Endothelial cell of umbilical vein (primary cell): ENCODE data around the gene GRID1. TPM values are rescaled to one million over a fixed set of nuclear protein-coding genes. Genes with fewer than 3 reads are reported as not detected.

Experiments used
- BruUV-seq: library from RNA; stranded (reverse); fragments of 400-500 nt; replicated peaks from 2 replicates; lab custom pipeline; 2021; lab: Mats Ljungman, UMichigan
- CTCF ChIA-PET: fragments of 300-600, 350-600 bp; sonication (Branson Sonifier 250); formaldehyde crosslinking; loops from one replicate; lab custom pipeline; 2021; ENCODE audit warnings: antibody characterized with exemption, inconsistent platforms; lab: Charles Lee
- POLR2A ChIA-PET: fragments of 300-600, 350-600 bp; sonication (Branson Sonifier 250); formaldehyde crosslinking; loops from one replicate; lab custom pipeline; 2021; ENCODE audit warnings: antibody characterized with exemption, inconsistent platforms; lab: Charles Lee
- DNase-seq: peaks from one replicate; pipeline ENCODE4 v3.0.0-alpha.2; 2011; ENCODE audit warnings: low read depth, low spot score
- FAIRE-seq: peaks from 2 replicates; lab custom pipeline; 2011; peaks lifted over from hg19 to GRCh38; lab: Jason Lieb, UNC
- H2AFZ ChIP-seq: 2 replicates; pipeline ENCODE4 v1.6.0; 2012; ENCODE audit warnings: low read depth, low read length, control low read depth, inconsistent platforms
- H3K27ac ChIP-seq: 2 replicates; pipeline ENCODE4 v1.5.1; 2011; ENCODE audit warnings: low read depth, mild to moderate bottlenecking, control low read depth, low read length, moderate library complexity; ENCODE audit not compliant: insufficient read depth
- H3K27me3 ChIP-seq, 2 experiments: 2 replicates each; pipeline versions ENCODE4 v1.6.0 to v1.6.1; 2011; ENCODE audit warnings: low read length in 2 of 2, mixed read lengths in 1 of 2; ENCODE audit not compliant: control insufficient read depth in 2 of 2, insufficient read depth in 2 of 2
- H3K36me3 ChIP-seq, 2 experiments: 2 replicates in 1 of 2; 3 replicates in 1 of 2; pipeline ENCODE4 v1.5.1; 2011; ENCODE audit warnings: low read length in 2 of 2, mild to moderate bottlenecking in 1 of 2, moderate library complexity in 1 of 2; ENCODE audit not compliant: control insufficient read depth in 2 of 2, insufficient read depth in 2 of 2; ENCODE audit errors: extremely low read depth in 1 of 2
- H3K4me1 ChIP-seq: 3 replicates; pipeline ENCODE4 v1.5.1; 2011; ENCODE audit warnings: mild to moderate bottlenecking, low read length; ENCODE audit not compliant: control insufficient read depth, insufficient read depth; ENCODE audit errors: extremely low read depth
- H3K4me2 ChIP-seq: 2 replicates; pipeline ENCODE4 v1.6.1; 2011; ENCODE audit warnings: low read length, control low read depth, mixed read lengths; ENCODE audit not compliant: insufficient read depth
- H3K4me3 ChIP-seq, 3 experiments: fragments of 200-600 bp in 1 of 3; sonication (generic), shearing (Covaris generic) in 1 of 3; replicated peaks in 1 of 3; 2 replicates each; pipeline ENCODE4 v1.5.1; 2011 to 2016; ENCODE audit warnings: control low read depth in 3 of 3, low read length in 3 of 3, mild to moderate bottlenecking in 2 of 3, inconsistent platforms in 1 of 3, low read depth in 1 of 3, moderate library complexity in 1 of 3; ENCODE audit not compliant: insufficient read depth in 1 of 3
- H3K79me2 ChIP-seq: 2 replicates; pipeline ENCODE4 v1.6.0; 2012; ENCODE audit warnings: low read length, inconsistent platforms; ENCODE audit not compliant: control insufficient read depth, insufficient read depth
- H3K9ac ChIP-seq: replicated peaks from 2 replicates; pipeline ENCODE3; 2011; ENCODE audit warnings: low read length, control low read depth; ENCODE audit not compliant: insufficient read depth; ENCODE audit errors: extremely low read depth
- H3K9me1 ChIP-seq: replicated peaks from 3 replicates; pipeline ENCODE4 v1.6.0; 2011; ENCODE audit warnings: mild to moderate bottlenecking, low read length; ENCODE audit not compliant: control insufficient read depth, insufficient read depth; ENCODE audit errors: extremely low read depth
- H3K9me3 ChIP-seq: replicated peaks from 2 replicates; pipeline ENCODE4 v1.5.1; 2012; ENCODE audit warnings: low read length, inconsistent platforms; ENCODE audit not compliant: control insufficient read depth, insufficient read depth
- H4K20me1 ChIP-seq: replicated peaks from 2 replicates; pipeline ENCODE3; 2011; ENCODE audit warnings: mild to moderate bottlenecking, low read length; ENCODE audit not compliant: control insufficient read depth, insufficient read depth; ENCODE audit errors: extremely low read depth
- CTCF ChIP-seq, 2 donors: IDR thresholded peaks; 1 replicate in 1 of 2; 2 replicates in 1 of 2; pipeline ENCODE4 v1.5.1; 2011; ENCODE audit warnings: low read length in 2 of 2, mild to moderate bottlenecking in 2 of 2, moderate library complexity in 2 of 2, control low read depth in 1 of 2, inconsistent platforms in 1 of 2, low read depth in 1 of 2; ENCODE audit not compliant: insufficient read depth in 1 of 2; ENCODE audit errors: extremely low read depth in 1 of 2
- EZH2 ChIP-seq: IDR thresholded peaks from 2 replicates; pipeline ENCODE4 v1.6.1; 2012; ENCODE audit warnings: borderline replicate concordance, low read depth, mild to moderate bottlenecking, moderate library complexity, low read length, inconsistent platforms; ENCODE audit not compliant: severe bottlenecking
- FOS ChIP-seq: IDR thresholded peaks from 2 replicates; pipeline ENCODE4 v1.6.1; 2011; ENCODE audit warnings: mild to moderate bottlenecking, low read length, moderate library complexity, borderline replicate concordance; ENCODE audit not compliant: insufficient read depth
- GATA2 ChIP-seq: IDR thresholded peaks from 2 replicates; pipeline ENCODE4 v1.7.0; 2011; ENCODE audit warnings: low read depth, mild to moderate bottlenecking, moderate library complexity, mixed read lengths, low read length; ENCODE audit not compliant: insufficient read length, insufficient read depth
- JUN ChIP-seq: IDR thresholded peaks from 2 replicates; pipeline ENCODE4 v1.6.1; 2011; ENCODE audit warnings: borderline replicate concordance, low read depth; ENCODE audit not compliant: insufficient read length, insufficient read depth
- MAX ChIP-seq: IDR thresholded peaks from 2 replicates; pipeline ENCODE4 v1.6.1; 2011; ENCODE audit not compliant: insufficient read depth, insufficient read length
- MYC ChIP-seq: IDR thresholded peaks from one replicate; pipeline ENCODE4 v1.6.1; 2011; ENCODE audit warnings: mild to moderate bottlenecking, low read depth, low read length
- POLR2A ChIP-seq: IDR thresholded peaks from 2 replicates; pipeline ENCODE4 v1.6.1; 2012; ENCODE audit warnings: low read depth, mild to moderate bottlenecking, control low read depth, low read length
- POLR2AphosphoS5 ChIP-seq: IDR thresholded peaks from 2 replicates; pipeline ENCODE4 v1.6.1; 2012; ENCODE audit warnings: low read depth, mild to moderate bottlenecking, control low read depth, low read length, moderate library complexity; ENCODE audit not compliant: insufficient read depth
- dilution Hi-C: fragments of 300-500 bp; cut with MboI; formaldehyde crosslinking; loops from one replicate; pipeline ENCODE4 v1.15.0; 2019; ENCODE audit warnings: low sequenced_read_pairs; ENCODE audit not compliant: extremely low pct_ligation_motif_present
- intact Hi-C: fragments of 100-400 bp; cut with micrococcal nuclease; formaldehyde crosslinking; loops from one replicate; pipeline ENCODE4 v1.10.0; 2022
- polyA plus RNA-seq, 4 experiments: library from polyadenylated mRNA; depleted of rRNA in 3 of 4; stranded (reverse) in 3 of 4; unstranded in 1 of 4; fragments of >200 nt; gene quantifications; 2 replicates each; pipeline versions ENCODE4 v1.2.1 to v1.2.3, GENCODE V29; 2011 to 2012; ENCODE audit warnings: missing spikeins in 1 of 4
- total RNA-seq: library from RNA; stranded (reverse); gene quantifications from 2 replicates; pipeline ENCODE4 v1.2.3, GENCODE V29; 2021

GRID1 gene
- total and polyA plus RNA-seq, 2 donors (not counting 3 experiments of a cell fraction or from before 2014, with no cell fraction given), result not detected

- no peaks in the 10 kb centered on the region for H3K4me1 ChIP-seq
- CTCF ChIA-PET, result interaction anchor here (1.4 kb wide), 1 partner anchor 30 kb away, joined by 3 read pairs; no protein-coding TSS in a partner anchor
- no peak for DNase-seq
- no peaks in the 10 kb centered on the region for H3K79me2 ChIP-seq
- TF ChIP-seq POLR2A, result no peak
- no peak for TF ChIP-seq POLR2AphosphoS5
- TF ChIP-seq CTCF (IDR thresholded peaks at IDR 0.05; ENCODE audit: extremely low read depth in 1 of 2, insufficient read depth in 1 of 2, low read depth in 1 of 2, low read length in 2 of 2), result no peak
- TF ChIP-seq GATA2, result no peak
- no peak for TF ChIP-seq FOS
- TF ChIP-seq JUN, result no peak
- TF ChIP-seq EZH2, result no peak
- no peak for TF ChIP-seq MAX
- no peak for TF ChIP-seq MYC
- no peaks in the 10 kb centered on the region for H3K36me3 ChIP-seq
- BruUV-seq, result no TSS peak
- POLR2A ChIA-PET, result no interaction called here
- peaks cover 22 to 23% of the 10 kb centered on the region in 2 experiments for H3K27me3 ChIP-seq
- no peak for FAIRE-seq
- H3K4me2 ChIP-seq, result no peak overlapping the region
- no peak overlapping the region for H3K4me3 ChIP-seq
- no peaks in the 10 kb centered on the region for H3K9me3 ChIP-seq
- H3K27ac ChIP-seq, result no peak overlapping the region
- no peak overlapping the region for H2AFZ ChIP-seq
- no peaks in the 10 kb centered on the region for H4K20me1 ChIP-seq
- dilution Hi-C loops (no loop called here), intact Hi-C loops (no loop called here)
- H3K9me1 ChIP-seq, result no peaks in the 10 kb centered on the region
- no peak overlapping the region for H3K9ac ChIP-seq
Measured at GRCh38 chr10:86359111-86359510, 7.5 kb downstream of the GRID1 start.
